T47D (cell line): ENCODE data around the gene NOL12.
"Not testable (repeated sequence)": the region's sequence is repeated elsewhere in the genome, so short reads cannot be mapped to it uniquely, and the experiment has no call there.

Experiments used
- DNase-seq, 2 experiments: peaks; one replicate each; pipeline versions ENCODE4 v3.0.0 to v3.0.0-alpha.2; 2011 to 2012; ENCODE audit warnings: low read depth in 1 of 2, low spot score in 1 of 2
- JUND ChIP-seq: IDR thresholded peaks from 2 replicates; pipeline ENCODE4 v1.6.1; 2012; ENCODE audit warnings: low read depth
- in situ Hi-C: cut with HindIII; loops from 2 replicates; pipeline ENCODE4 v1.10.0; 2016; ENCODE audit warnings: low sequenced_read_pairs, low pct_unique_long_range_greater_than_20kb

NOL12 gene

DNA sequence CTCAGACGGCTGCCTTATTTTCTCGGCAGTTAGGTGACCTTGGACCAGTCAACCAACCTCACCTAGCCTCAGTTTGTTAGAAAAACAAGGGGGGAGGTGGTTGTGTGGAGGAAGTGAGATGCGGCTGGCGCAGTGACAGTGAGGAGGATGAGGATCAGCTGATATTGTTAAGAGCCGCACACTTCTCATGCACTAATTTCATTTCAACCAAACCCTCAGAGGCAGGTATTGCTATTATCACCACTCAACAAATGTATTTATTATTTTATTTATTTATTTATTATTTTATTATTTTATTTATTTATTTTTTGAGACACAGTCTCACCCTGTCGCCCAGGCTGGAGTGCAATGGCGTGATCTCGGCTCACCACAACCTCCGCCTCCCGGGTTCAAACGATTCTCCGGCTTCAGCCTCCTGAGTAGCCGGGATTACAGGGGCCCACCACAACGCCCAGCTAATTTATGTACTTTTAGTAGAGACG lies 8.6 kb upstream of the NOL12 start:
- in situ Hi-C loops = no loop called here

DNA sequence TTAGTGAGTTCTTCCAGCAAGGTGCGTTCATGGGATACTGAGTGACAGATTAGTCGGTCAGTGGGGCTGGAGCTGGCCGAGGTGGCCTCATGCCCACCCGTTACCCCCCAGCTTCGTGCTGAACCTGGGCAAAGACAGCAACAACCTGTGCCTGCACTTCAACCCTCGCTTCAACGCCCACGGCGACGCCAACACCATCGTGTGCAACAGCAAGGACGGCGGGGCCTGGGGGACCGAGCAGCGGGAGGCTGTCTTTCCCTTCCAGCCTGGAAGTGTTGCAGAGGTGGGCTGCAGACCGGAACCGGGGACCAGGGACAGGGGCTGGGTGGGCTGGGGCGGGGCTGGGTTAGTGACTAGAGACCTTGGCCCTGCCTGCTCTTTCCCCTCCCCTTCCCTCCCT lies 7.8 kb upstream of the NOL12 start:
- in situ Hi-C loops = no loop called here
- TF ChIP-seq JUND = no peak
- DNase-seq = no peak

More for the DNA sequence above, 8.6 kb upstream of the NOL12 start:
- TF ChIP-seq JUND = no peak
- no peak for DNase-seq

DNA sequence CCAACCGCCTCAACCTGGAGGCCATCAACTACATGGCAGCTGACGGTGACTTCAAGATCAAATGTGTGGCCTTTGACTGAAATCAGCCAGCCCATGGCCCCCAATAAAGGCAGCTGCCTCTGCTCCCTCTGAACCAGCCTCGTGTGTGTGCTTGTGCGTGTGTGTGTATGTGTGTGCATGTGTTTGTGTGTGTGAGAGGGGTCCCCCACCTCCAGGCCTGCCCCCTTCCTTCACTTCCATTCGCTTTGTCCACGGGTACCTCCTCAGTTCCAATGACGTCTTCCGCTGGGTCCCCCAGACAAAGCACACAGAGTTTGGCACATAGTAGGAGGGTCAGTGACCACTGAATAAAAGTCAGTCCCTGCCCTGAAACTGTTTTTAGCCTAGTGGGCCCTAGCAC lies 6.5 kb upstream of the NOL12 start:
- DNase-seq = no peak
- in situ Hi-C loops = no loop called here
- no peak for TF ChIP-seq JUND

DNA sequence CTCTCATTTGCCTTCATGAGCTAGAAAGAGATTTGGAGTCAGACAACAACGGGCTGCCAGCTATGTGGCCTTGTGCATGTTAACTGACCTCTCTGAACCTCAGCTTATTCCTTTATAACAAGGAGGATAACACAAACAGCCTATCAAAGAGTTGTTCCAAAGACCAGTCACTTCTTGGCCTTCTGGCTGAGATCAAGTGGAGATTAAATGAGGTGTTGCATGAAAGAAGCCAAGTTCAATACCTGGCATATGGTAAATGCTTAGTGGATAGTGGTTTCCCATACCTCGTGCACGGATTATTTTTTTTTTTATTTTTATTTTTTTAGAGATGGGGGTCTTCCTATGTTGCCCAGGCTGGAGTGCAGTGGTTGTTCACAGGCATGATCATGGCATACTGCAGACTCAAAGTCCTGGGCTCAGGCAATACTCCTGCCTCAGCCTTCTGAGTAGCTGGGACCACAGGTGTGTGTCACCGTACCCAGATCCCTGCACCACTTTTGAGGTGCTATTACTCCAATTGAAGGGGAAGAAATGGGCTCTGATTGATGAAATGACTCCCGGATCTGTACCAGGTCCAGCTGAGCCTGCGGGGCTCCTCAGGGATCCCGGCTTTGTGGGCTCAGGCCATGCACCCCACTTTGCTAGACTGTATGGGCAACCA lies 5.8 kb upstream of the NOL12 start:
- DNase-seq = no peak
- TF ChIP-seq JUND = no peak
- in situ Hi-C loops = no loop called here

DNA sequence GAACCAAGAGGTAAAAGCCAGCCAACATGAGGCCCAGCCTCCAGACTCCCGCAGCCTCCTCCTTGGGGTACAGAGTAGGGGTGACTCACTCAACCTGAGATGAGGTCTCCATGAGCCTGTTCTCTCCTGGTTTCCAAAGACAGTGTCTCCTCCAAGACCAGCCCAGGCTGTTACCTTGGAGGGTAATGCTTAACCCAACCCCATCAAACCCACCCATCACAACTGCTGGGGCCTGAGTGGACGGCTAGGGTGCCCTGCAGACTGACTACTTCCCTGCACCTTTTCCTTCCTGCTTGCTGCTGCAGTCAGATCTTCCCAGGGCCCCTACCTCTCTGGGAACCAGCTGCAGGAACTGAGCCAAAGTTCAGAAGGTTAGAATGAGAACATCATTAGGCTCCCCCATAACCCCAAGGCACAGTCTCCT lies 5.1 kb upstream of the NOL12 start:
- DNase-seq = no peak
- in situ Hi-C loops = no loop called here

DNA sequence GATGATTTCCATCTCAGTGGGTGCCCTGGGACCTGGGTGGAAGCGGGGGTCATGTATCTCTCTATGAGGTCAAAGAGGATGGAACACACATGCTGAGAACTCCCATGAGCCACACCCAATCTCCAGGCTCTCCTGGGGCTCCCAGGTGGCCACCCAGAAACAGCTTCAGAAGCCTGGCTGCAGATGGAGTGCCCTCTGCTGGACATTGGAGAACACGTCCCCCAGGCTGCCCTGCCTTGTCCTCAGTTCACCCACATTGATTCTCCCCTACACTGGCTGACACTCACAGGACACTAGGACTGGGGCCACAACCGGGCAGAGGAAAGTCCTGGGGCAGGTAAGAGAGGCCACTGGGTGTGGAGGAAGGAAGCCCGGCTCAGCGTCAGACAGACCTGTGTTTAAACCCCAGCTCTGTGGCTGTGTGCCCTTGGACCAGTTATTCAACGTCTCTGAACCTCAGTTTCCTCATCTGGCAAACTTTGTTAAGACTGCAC lies 4.5 kb upstream of the NOL12 start:
- in situ Hi-C loops = no loop called here
- TF ChIP-seq JUND = no peak
- DNase-seq = peak; percentile 29 to 83

More for the DNA sequence above, 5.1 kb upstream of the NOL12 start:
- no peak for TF ChIP-seq JUND

DNA sequence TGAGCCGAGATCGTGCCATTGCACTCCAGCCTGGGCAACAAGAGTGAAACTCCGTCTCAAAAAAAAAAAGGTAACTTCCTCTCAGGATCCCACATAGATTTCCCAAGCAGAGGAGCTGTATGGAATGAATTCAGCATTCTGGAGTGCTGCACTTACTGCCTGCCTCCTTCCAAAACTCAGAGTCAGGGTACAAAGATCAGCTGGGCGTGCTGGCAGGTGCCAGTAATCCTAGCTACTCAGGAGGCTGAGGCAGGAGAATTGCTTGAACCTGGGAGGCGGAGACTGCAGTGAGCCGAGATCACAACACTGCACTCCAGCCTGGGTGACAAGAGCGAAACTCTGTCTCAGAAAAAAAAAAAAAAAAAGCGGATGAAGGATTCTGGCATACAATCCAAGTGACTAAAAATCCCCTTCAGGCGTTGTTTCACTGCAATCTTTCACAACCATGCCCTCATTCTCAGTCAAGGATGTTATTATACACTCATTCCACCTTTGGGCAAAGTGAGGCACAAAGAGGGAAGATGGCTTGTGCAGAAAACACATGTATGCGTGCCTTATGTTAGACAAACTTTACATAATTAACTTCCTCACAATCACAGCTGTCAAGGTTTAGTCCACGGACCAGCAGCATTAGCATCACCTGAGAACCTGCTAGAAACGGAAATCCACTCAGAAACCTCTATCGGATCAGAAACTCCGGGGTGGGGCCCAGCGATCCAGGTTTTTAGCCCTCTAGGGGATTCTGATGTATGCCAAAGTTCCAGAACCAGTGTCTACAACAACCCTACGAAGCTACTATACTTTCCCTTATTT lies 1.1 kb upstream of the NOL12 start:
- TF ChIP-seq JUND = no peak
- no peak for DNase-seq
- in situ Hi-C loops = no loop called here

DNA sequence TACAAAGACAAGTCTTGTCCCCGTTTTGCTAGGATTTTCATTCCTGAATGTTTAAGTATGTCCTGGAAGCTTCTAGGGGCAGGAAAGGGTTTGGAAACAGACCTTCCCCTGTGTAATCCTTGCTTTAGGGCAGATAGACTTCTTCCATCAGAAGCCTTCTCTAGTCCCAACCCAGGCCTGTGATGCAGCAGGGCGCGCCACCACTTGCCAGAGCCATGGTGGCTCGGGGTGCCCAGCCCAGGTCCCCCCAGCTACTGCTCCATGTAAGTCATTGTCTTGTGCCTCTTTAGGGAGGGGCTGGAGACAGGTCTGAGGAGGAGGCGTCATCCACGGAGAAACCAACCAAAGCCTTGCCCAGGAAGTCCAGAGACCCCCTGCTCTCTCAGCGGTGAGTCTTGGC lies 4.3 kb downstream of the NOL12 start:
- no peak for DNase-seq
- no peak for TF ChIP-seq JUND
- in situ Hi-C loops = no loop called here

DNA sequence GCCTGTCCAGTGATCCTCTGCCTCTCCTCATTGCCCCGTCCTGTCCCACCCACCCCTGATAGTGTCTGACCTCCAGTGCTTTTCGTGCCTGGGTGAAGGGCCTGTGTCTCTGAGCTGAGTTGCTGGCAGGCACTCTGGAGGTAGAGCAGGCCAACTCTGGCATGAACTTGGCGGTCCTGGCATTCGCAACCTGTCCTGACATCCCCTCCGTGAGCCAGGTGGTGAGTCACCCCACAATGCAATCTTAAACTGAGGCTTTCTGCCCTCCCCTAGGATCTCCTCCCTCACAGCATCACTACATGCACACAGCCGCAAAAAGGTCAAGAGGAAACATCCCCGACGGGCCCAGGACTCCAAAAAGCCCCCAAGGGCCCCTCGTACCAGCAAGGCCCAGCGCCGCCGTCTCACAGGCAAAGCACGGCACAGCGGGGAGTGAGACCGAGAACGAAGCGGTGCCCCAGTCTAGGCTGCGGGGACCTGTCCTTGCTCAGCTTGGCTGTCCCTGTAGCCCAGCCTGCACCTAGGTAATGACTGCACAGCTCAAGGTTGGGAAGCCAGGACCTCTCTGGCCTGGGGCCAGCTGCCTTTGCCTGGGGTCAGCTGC lies 4.9 kb downstream of the NOL12 start:
- no peak for DNase-seq
- in situ Hi-C loops = no loop called here
- no peak for TF ChIP-seq JUND

DNA sequence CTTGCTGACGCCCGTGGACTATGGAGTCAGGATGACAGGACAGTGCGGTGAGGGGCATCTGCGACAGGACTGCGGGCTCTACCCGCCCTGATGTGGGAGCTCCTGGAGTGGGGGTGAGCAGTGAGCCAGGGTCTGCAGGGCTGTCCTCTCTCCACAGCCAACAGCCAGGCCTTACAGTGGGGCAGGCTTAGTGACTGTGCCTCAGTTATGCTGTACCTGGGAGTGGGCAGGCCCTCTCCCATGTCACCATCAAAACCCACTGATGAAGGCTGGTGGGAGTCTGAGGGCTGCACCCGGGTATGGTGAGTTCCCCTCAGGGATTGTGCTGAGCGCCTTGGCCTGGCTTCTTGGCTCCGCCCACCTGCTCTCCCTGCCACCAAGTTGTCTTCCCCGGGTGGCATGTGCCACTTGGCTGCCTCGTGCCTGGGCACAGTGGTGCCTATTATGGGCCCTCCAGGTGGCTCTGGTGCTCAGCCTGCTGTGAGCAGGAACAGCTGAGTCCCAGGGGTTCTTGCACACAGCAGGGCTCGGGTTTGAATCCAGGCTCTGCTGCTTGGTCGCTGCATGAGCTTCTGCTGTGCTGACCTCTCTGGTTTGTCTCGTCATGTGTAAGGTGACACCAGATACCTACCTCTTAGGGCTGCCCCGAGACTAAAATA lies 6.6 kb downstream of the NOL12 start:
- no peak for TF ChIP-seq JUND
- in situ Hi-C loops = no loop called here
- DNase-seq = no peak

DNA sequence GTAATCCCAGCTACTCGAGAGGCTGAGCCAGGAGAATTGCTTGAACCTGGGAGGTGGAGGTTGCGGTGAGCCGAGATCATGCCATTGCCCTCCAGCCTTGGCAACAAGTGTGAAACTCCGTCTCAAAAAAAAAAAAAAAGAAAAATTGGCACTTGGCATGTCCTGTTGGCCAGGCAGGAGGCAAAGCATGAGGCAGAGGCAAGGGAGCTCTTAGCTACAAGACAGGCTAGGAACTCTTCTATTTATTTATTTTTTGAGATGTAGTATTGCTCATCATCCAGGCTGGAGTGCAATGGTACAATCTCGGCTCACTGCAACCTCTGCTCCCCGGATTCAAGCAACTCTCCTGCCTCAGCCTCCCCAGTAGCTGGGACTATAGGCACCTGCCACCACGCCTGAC lies 8.0 kb downstream of the NOL12 start:
- in situ Hi-C loops, DNase-seq: not testable (repeated sequence)

DNA sequence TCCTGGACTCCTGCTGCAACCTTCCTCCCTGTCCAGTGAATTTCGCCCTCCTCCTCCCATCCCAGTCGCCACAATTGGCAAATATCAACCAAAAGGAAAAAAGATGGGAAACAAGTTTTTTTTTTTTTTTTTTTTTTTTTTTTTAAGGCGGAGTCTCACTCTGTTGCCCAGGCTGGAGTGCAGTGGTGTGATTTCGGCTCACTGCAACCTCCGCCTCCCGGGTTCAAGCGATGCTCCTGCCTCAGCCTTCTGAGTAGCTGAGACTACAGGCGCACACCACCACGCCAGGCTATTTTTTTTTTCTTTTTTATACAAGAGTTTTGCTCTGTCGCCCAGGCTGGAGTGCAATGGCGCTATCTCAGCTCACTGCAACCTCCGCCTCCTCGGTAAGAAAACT lies 10.1 kb downstream of the NOL12 start:
- DNase-seq, in situ Hi-C loops: not testable (repeated sequence)
